ENCODE measurements around the gene DNMT3B. TPM values are rescaled to one million over a fixed set of nuclear protein-coding genes. Genes with fewer than 3 reads are reported as not detected.

DNMT3B gene
- total RNA-seq, 4 donors from 2014 or later = 2.2 to 2.7 (median 2.3) TPM

- intact Hi-C loops (cut with DNase I) = loop anchor here (5.0 kb wide), 1 partner anchor 284 kb away; no protein-coding TSS in a partner anchor
- no peak overlapping the region for H3K4me3 ChIP-seq (replicated peaks in 1 of 3)
- no peaks in the 10 kb centered on the region for H3K9me3 ChIP-seq
- DNase-seq = no peak
- 95 to 97% methylated on average over 2 of the region's 2 CpGs for WGBS, 2 donors
- no peak overlapping the region for H3K27ac ChIP-seq
- no peaks in the 10 kb centered on the region for H3K36me3 ChIP-seq
- no peaks in the 10 kb centered on the region for H3K4me1 ChIP-seq
- no peaks in the 10 kb centered on the region for H3K27me3 ChIP-seq
- no peak for TF ChIP-seq POLR2A (IDR thresholded peaks at IDR 0.05)
- TF ChIP-seq CTCF (IDR thresholded peaks at IDR 0.05) = no peak
Measured at GRCh38 chr20:32803092-32803491, 40.9 kb downstream of the DNMT3B start.

- intact Hi-C loops (cut with DNase I) = loop anchor here (5.0 kb wide), 1 partner anchor 283 kb away; no protein-coding TSS in a partner anchor
- WGBS, 2 donors = 91 to 94% methylated on average over 8 of the region's 8 CpGs
- H3K27ac ChIP-seq = no peak overlapping the region
- no peak overlapping the region for H3K4me3 ChIP-seq (replicated peaks in 1 of 3)
- no peaks in the 10 kb centered on the region for H3K36me3 ChIP-seq
- DNase-seq = no peak
- no peaks in the 10 kb centered on the region for H3K4me1 ChIP-seq
- H3K27me3 ChIP-seq = no peaks in the 10 kb centered on the region
- TF ChIP-seq POLR2A (IDR thresholded peaks at IDR 0.05) (no peak), CTCF (IDR thresholded peaks at IDR 0.05) (no peak)
- no peaks in the 10 kb centered on the region for H3K9me3 ChIP-seq
Measured at GRCh38 chr20:32804022-32804715, 42.0 kb downstream of the DNMT3B start.

- H3K9me3 ChIP-seq = no peaks in the 10 kb centered on the region
- no peak for DNase-seq
- no peaks in the 10 kb centered on the region for H3K36me3 ChIP-seq
- TF ChIP-seq POLR2A (IDR thresholded peaks at IDR 0.05) (no peak), CTCF (IDR thresholded peaks at IDR 0.05) (no peak)
- no peak overlapping the region for H3K4me3 ChIP-seq (replicated peaks in 1 of 3)
- H3K27ac ChIP-seq = no peak overlapping the region
- WGBS, 2 donors = 94 to 98% methylated on average over 3 of the region's 3 CpGs
- intact Hi-C loops (cut with DNase I) = loop anchor here (5.0 kb wide), 1 partner anchor 282 kb away; no protein-coding TSS in a partner anchor
- no peaks in the 10 kb centered on the region for H3K4me1 ChIP-seq
- H3K27me3 ChIP-seq = no peaks in the 10 kb centered on the region
Measured at GRCh38 chr20:32804817-32805216, 42.6 kb downstream of the DNMT3B start.

GRCh38 chr20:32805721-32806120 is 43.5 kb downstream of the DNMT3B start:
- 91 to 94% methylated on average over 8 of the region's 8 CpGs for WGBS, 2 donors
- TF ChIP-seq POLR2A (IDR thresholded peaks at IDR 0.05) (no peak), CTCF (IDR thresholded peaks at IDR 0.05) (no peak)
- Histone ChIP-seq H3K4me1 (no peaks in the 10 kb centered on the region), H3K27me3 (no peaks in the 10 kb centered on the region), H3K27ac (no peak overlapping the region), H3K4me3 (replicated peaks in 1 of 3) (no peak overlapping the region), H3K9me3 (no peaks in the 10 kb centered on the region), H3K36me3 (no peaks in the 10 kb centered on the region)
- intact Hi-C loops (cut with DNase I) = no loop called here
- DNase-seq = no peak

DNA sequence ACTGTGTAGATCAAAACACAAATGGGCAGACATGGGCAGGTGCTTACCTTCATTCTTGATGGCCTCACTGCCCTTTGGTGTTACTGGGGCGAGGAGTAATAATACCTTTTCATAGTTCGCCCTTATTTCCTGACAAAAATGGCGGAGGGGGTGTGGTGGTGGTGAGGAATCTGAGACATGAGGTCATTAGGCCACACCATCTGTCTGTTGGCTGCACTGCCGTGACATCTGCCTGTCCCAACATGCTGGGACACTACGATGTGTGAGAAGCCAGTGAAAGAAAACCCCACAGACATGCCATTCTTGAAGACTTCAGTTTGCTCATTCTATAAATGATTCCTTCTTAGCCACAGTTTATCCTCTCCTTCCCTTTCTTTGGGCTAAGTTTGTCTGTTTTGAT is 44.2 kb downstream of the DNMT3B start:
- H3K27me3 ChIP-seq = no peaks in the 10 kb centered on the region
- no peaks in the 10 kb centered on the region for H3K4me1 ChIP-seq
- intact Hi-C loops (cut with DNase I) = no loop called here
- no peak for TF ChIP-seq CTCF (IDR thresholded peaks at IDR 0.05)
- no peak for TF ChIP-seq POLR2A (IDR thresholded peaks at IDR 0.05)
- no peak overlapping the region for H3K27ac ChIP-seq
- DNase-seq = no peak
- H3K4me3 ChIP-seq (replicated peaks in 1 of 3) = no peak overlapping the region
- no peaks in the 10 kb centered on the region for H3K36me3 ChIP-seq
- no peaks in the 10 kb centered on the region for H3K9me3 ChIP-seq
- WGBS, 2 donors = 99 to 100% methylated on average over 5 of the region's 5 CpGs

Data from thyroid gland (tissue), 4 donors.